Muscle layer of colon (tissue), 2 donors: ENCODE results near the gene GPR137C.

Experiments
- H3K27ac ChIP-seq: one replicate; pipeline ENCODE4 v1.7.0; 2013; ENCODE audit warnings: low read depth, mild to moderate bottlenecking, low read length, moderate library complexity
- H3K27me3 ChIP-seq, 2 donors: one replicate each; pipeline ENCODE4 v1.7.0; 2013; ENCODE audit warnings: low read length in 2 of 2, mild to moderate bottlenecking in 2 of 2; ENCODE audit not compliant: insufficient read depth in 2 of 2, control insufficient read depth in 1 of 2
- H3K36me3 ChIP-seq: one replicate; pipeline ENCODE4 v1.7.0; 2013; ENCODE audit warnings: mild to moderate bottlenecking, low read length; ENCODE audit not compliant: insufficient read depth
- H3K4me1 ChIP-seq: one replicate; pipeline ENCODE4 v1.7.0; 2013; ENCODE audit warnings: mild to moderate bottlenecking, low read length; ENCODE audit not compliant: insufficient read depth
- H3K4me3 ChIP-seq, 2 donors: one replicate each; pipeline ENCODE4 v1.7.0; 2013; ENCODE audit warnings: low read length in 2 of 2, low read depth in 1 of 2, mild to moderate bottlenecking in 1 of 2, moderate library complexity in 1 of 2
- H3K9ac ChIP-seq: one replicate; pipeline ENCODE4 v1.7.0; 2013; ENCODE audit warnings: low read length
- H3K9me3 ChIP-seq: one replicate; pipeline ENCODE4 v1.7.0; 2013; ENCODE audit warnings: mild to moderate bottlenecking, low read length
- donor health status: abdominal sarcoma.
- donor health status: Adenocarcinoma of cecum.

The GPR137C gene

DNA sequence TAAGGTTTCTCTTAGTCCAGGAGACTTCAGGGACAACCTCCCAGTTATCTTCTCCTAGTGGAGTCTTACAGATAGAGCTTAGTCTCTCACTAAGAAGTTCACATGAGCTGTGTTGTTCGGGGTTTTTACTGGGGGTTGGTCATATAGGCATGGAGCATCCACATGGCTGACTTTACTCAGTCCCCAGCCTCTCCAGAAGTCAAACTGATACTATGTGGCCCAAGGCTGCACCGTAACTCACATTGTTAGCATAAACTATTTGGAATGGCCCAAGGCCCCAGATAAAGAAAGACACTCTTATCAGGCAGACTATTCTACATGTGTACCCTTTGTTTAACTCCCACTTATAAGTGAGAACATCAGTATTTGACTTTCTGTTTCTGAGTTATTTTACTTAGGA lies 23.2 kb downstream of the GPR137C start:
- H3K27ac ChIP-seq, result no peak overlapping the region
- no peak overlapping the region for H3K4me3 ChIP-seq
- no peak overlapping the region for H3K9ac ChIP-seq
- peaks cover 3% of the 10 kb centered on the region for H3K9me3 ChIP-seq
- no peaks in the 10 kb centered on the region for H3K36me3 ChIP-seq
- no peaks in the 10 kb centered on the region for H3K27me3 ChIP-seq
- H3K4me1 ChIP-seq, result no peaks in the 10 kb centered on the region

- Histone ChIP-seq H3K9ac (no peak overlapping the region), H3K4me3 (no peak overlapping the region), H3K36me3 (no peaks in the 10 kb centered on the region)
Observed at GRCh38 chr14:52583544-52583943, 30.9 kb downstream of the GPR137C start.

GRCh38 chr14:52589646-52590045 lies 37.0 kb downstream of the GPR137C start:
- no peaks in the 10 kb centered on the region for H3K36me3 ChIP-seq
- no peaks in the 10 kb centered on the region for H3K9me3 ChIP-seq
- no peaks in the 10 kb centered on the region for H3K27me3 ChIP-seq
- H3K27ac ChIP-seq, result no peak overlapping the region
- H3K4me3 ChIP-seq, result no peak overlapping the region
- H3K4me1 ChIP-seq, result no peaks in the 10 kb centered on the region
- H3K9ac ChIP-seq, result no peak overlapping the region

More at GRCh38 chr14:52583544-52583943, 30.9 kb downstream of the GPR137C start:
- Histone ChIP-seq H3K4me1 (no peaks in the 10 kb centered on the region), H3K27me3 (no peaks in the 10 kb centered on the region), H3K27ac (no peak overlapping the region), H3K9me3 (no peaks in the 10 kb centered on the region)

GRCh38 chr14:52590318-52590717 lies 37.7 kb downstream of the GPR137C start:
- H3K36me3 ChIP-seq, result no peaks in the 10 kb centered on the region
- H3K4me1 ChIP-seq, result no peaks in the 10 kb centered on the region
- no peak overlapping the region for H3K27ac ChIP-seq
- H3K27me3 ChIP-seq, result no peaks in the 10 kb centered on the region
- no peaks in the 10 kb centered on the region for H3K9me3 ChIP-seq
- H3K4me3 ChIP-seq, result no peak overlapping the region
- H3K9ac ChIP-seq, result no peak overlapping the region

GRCh38 chr14:52596320-52596719 lies 43.7 kb downstream of the GPR137C start:
- no peaks in the 10 kb centered on the region for H3K27me3 ChIP-seq
- H3K9me3 ChIP-seq, result no peaks in the 10 kb centered on the region
- H3K4me3 ChIP-seq, result no peak overlapping the region
- H3K4me1 ChIP-seq, result no peaks in the 10 kb centered on the region
- no peaks in the 10 kb centered on the region for H3K36me3 ChIP-seq
- no peak overlapping the region for H3K9ac ChIP-seq
- H3K27ac ChIP-seq, result no peak overlapping the region

DNA sequence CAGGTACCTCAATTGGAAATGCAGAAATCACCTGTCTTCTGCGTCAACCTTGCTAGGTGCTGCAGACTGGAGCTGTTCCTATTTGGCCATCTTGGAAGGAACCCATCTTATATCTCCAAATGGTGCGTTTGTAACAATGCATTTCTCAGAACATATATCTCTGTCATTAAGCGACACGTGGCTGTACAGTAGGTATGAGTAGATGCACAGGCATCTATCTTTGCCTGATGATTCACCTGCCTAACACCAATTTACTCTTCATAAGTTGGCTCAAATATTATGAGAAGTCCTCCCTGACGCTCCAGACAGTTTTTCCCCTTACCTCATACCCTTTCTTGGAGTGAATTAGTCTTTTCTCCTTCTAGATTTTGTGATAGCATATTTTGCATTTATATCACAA lies 44.2 kb downstream of the GPR137C start:
- no peaks in the 10 kb centered on the region for H3K36me3 ChIP-seq
- no peaks in the 10 kb centered on the region for H3K4me1 ChIP-seq
- H3K9me3 ChIP-seq, result no peaks in the 10 kb centered on the region
- H3K4me3 ChIP-seq, result no peak overlapping the region
- H3K27me3 ChIP-seq, result no peaks in the 10 kb centered on the region
- H3K9ac ChIP-seq, result no peak overlapping the region
- H3K27ac ChIP-seq, result no peak overlapping the region

GRCh38 chr14:52598568-52598967 lies 45.9 kb downstream of the GPR137C start:
- H3K27me3 ChIP-seq, result no peaks in the 10 kb centered on the region
- no peaks in the 10 kb centered on the region for H3K4me1 ChIP-seq
- H3K4me3 ChIP-seq, result no peak overlapping the region
- no peak overlapping the region for H3K27ac ChIP-seq
- H3K36me3 ChIP-seq, result no peaks in the 10 kb centered on the region
- no peaks in the 10 kb centered on the region for H3K9me3 ChIP-seq
- H3K9ac ChIP-seq, result no peak overlapping the region

DNA sequence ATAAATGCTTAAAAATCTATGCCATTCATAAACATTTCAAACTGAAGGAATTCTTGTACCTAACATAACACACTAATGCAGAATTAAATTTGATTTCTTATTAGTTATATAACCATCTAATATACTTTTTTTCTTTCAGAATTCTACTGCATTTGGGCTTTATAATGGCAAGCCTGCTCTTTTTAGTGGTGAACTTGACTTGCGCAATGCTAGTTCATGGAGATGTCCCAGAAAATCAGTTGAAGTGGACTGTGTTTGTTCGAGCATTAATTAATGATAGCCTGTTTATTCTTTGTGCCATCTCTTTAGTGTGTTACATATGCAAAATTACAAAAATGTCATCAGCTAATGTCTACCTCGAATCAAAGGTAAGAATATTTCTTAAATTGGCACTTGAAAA lies 47.3 kb downstream of the GPR137C start:
- no peaks in the 10 kb centered on the region for H3K36me3 ChIP-seq
- H3K4me1 ChIP-seq, result no peaks in the 10 kb centered on the region
- no peak overlapping the region for H3K4me3 ChIP-seq

GRCh38 chr14:52602131-52602530 lies 49.5 kb downstream of the GPR137C start:
- Histone ChIP-seq H3K9me3 (no peaks in the 10 kb centered on the region), H3K9ac (no peak overlapping the region), H3K27ac (no peak overlapping the region), H3K4me3 (no peak overlapping the region), H3K4me1 (no peaks in the 10 kb centered on the region), H3K36me3 (no peaks in the 10 kb centered on the region), H3K27me3 (no peaks in the 10 kb centered on the region)

More for the DNA sequence above, 47.3 kb downstream of the GPR137C start:
- Histone ChIP-seq H3K9me3 (no peaks in the 10 kb centered on the region), H3K9ac (no peak overlapping the region), H3K27me3 (no peaks in the 10 kb centered on the region), H3K27ac (no peak overlapping the region)

- H3K36me3 ChIP-seq, result no peaks in the 10 kb centered on the region
- no peak overlapping the region for H3K4me3 ChIP-seq
- no peaks in the 10 kb centered on the region for H3K27me3 ChIP-seq
- H3K4me1 ChIP-seq, result no peaks in the 10 kb centered on the region
- H3K27ac ChIP-seq, result no peak overlapping the region
- no peaks in the 10 kb centered on the region for H3K9me3 ChIP-seq
- H3K9ac ChIP-seq, result no peak overlapping the region
Observed at GRCh38 chr14:52607061-52607460, 54.4 kb downstream of the GPR137C start.

GRCh38 chr14:52609445-52610044 lies 56.9 kb downstream of the GPR137C start:
- Histone ChIP-seq H3K27ac (no peak overlapping the region), H3K4me1 (no peaks in the 10 kb centered on the region), H3K27me3 (no peaks in the 10 kb centered on the region), H3K4me3 (no peak overlapping the region), H3K36me3 (no peaks in the 10 kb centered on the region), H3K9me3 (no peaks in the 10 kb centered on the region), H3K9ac (no peak overlapping the region)

GRCh38 chr14:52610187-52610586 lies 57.6 kb downstream of the GPR137C start:
- Histone ChIP-seq H3K4me3 (no peak overlapping the region), H3K36me3 (no peaks in the 10 kb centered on the region), H3K4me1 (no peaks in the 10 kb centered on the region), H3K27me3 (no peaks in the 10 kb centered on the region), H3K9ac (no peak overlapping the region), H3K27ac (no peak overlapping the region), H3K9me3 (no peaks in the 10 kb centered on the region)
